MCF 10A (cell line): ENCODE results near the gene BICRAL. TPM values are rescaled to one million over a fixed set of nuclear protein-coding genes. Genes with fewer than 3 reads are reported as not detected.

Experiments
- BruUV-seq: library from RNA; stranded (reverse); fragments of 400-500 nt; replicated peaks from 2 replicates; lab custom pipeline; 2021; lab: Mats Ljungman, UMichigan
- CTCF ChIA-PET: fragments of 300-600 bp; sonication (Branson Sonifier 250); formaldehyde crosslinking; extraction: SDS; loops from one replicate; lab custom pipeline; 2021; ENCODE audit warnings: antibody characterized with exemption, inconsistent platforms; lab: Yijun Ruan, JAX
- POLR2A ChIA-PET: fragments of 300-600, 350-650 bp; sonication (Branson Sonifier 250); formaldehyde crosslinking; extraction: SDS; loops from one replicate; lab custom pipeline; 2020; ENCODE audit warnings: antibody characterized with exemption, inconsistent platforms; lab: Yijun Ruan, JAX
- DNase-seq: peaks from one replicate; pipeline ENCODE4 v3.0.0-alpha.2; 2018; ENCODE audit not compliant: unreplicated experiment
- H3K27ac Mint-ChIP-seq: one replicate; pipeline ENCODE4 v1.8.0; 2022; ENCODE audit warnings: mild to moderate bottlenecking, low read depth, mixed read lengths; ENCODE audit not compliant: unreplicated experiment
- H3K27me3 Mint-ChIP-seq: one replicate; pipeline ENCODE4 v1.8.0; 2022; ENCODE audit warnings: mixed read lengths; ENCODE audit not compliant: insufficient read depth, unreplicated experiment
- H3K36me3 Mint-ChIP-seq: one replicate; pipeline ENCODE4 v1.8.0; 2022; ENCODE audit warnings: mild to moderate bottlenecking, moderate library complexity, mixed read lengths; ENCODE audit not compliant: insufficient read depth, unreplicated experiment
- H3K4me1 Mint-ChIP-seq: one replicate; pipeline ENCODE4 v1.8.0; 2022; ENCODE audit warnings: mixed read lengths; ENCODE audit not compliant: insufficient read depth, unreplicated experiment
- H3K4me3 Mint-ChIP-seq: one replicate; pipeline ENCODE4 v1.8.0; 2022; ENCODE audit warnings: mild to moderate bottlenecking, moderate library complexity, mixed read lengths; ENCODE audit not compliant: unreplicated experiment
- H3K9me3 Mint-ChIP-seq: one replicate; pipeline ENCODE4 v1.8.0; 2022; ENCODE audit warnings: mixed read lengths; ENCODE audit not compliant: unreplicated experiment
- CTCF ChIP-seq: fragments of 200-600 bp; IDR thresholded peaks from one replicate; pipeline ENCODE4 v1.8.0; 2022; ENCODE audit warnings: antibody characterized with exemption, mild to moderate bottlenecking; ENCODE audit not compliant: unreplicated experiment
- intact Hi-C: fragments of 100-400 bp; cut with micrococcal nuclease; formaldehyde crosslinking; loops from 2 replicates; pipeline ENCODE4 v1.14.1; 2022
- total RNA-seq: library from RNA; stranded (reverse); gene quantifications from 2 replicates; pipeline ENCODE4 v1.2.3, GENCODE V29; 2022

Gene BICRAL
- total RNA-seq, 1 experiment from 2014 or later = 9.8 TPM

- H3K27ac Mint-ChIP-seq = no peak overlapping the region
Observed at GRCh38 chr6:42870145-42870936, 88.5 kb downstream of the BICRAL start.

GRCh38 chr6:42871711-42872110 is 89.9 kb downstream of the BICRAL start:
- ChIA-PET POLR2A (interaction anchor here (1.1 kb wide), 1 partner anchor 90 kb away, joined by 3 read pairs; the partner anchor contains the start of gene BICRAL), CTCF (no interaction called here)
- Mint-ChIP-seq H3K27me3 (no peaks in the 10 kb centered on the region), H3K36me3 (peaks cover 31% of the 10 kb centered on the region), H3K4me3 (no peak overlapping the region), H3K4me1 (no peaks in the 10 kb centered on the region), H3K27ac (no peak overlapping the region), H3K9me3 (no peaks in the 10 kb centered on the region)
- no peak for DNase-seq
- BruUV-seq = no TSS peak
- intact Hi-C loops = loop anchor here (10.0 kb wide), 2 partner anchors 307 to 637 kb away; partner anchors contain the start of gene UBR2
- no peak for TF ChIP-seq CTCF

More at GRCh38 chr6:42870145-42870936, 88.5 kb downstream of the BICRAL start:
- no TSS peak for BruUV-seq
- peaks cover 38% of the 10 kb centered on the region for H3K36me3 Mint-ChIP-seq
- no peaks in the 10 kb centered on the region for H3K27me3 Mint-ChIP-seq
- no peak overlapping the region for H3K4me3 Mint-ChIP-seq
- no peak for TF ChIP-seq CTCF
- H3K9me3 Mint-ChIP-seq = no peaks in the 10 kb centered on the region
- DNase-seq = no peak
- H3K4me1 Mint-ChIP-seq = no peaks in the 10 kb centered on the region
- intact Hi-C loops = loop anchor here (10.0 kb wide), 2 partner anchors 306 to 636 kb away; partner anchors contain the start of gene UBR2
- ChIA-PET CTCF (interaction anchor here (0.6 kb wide), 1 partner anchor 143 kb away, joined by 3 read pairs; no protein-coding TSS in a partner anchor), POLR2A (interaction anchor here (0.8 to 1.5 kb wide), 5 partner anchors 9 to 177 kb away, joined by 3 to 6 read pairs (median 3); partner anchors contain the start of genes BICRAL and RPL7L1)

- no peak overlapping the region for H3K4me3 Mint-ChIP-seq
- TF ChIP-seq CTCF = no peak
- ChIA-PET CTCF (interaction anchor here (0.6 kb wide), 1 partner anchor 636 kb away, joined by 3 read pairs; no protein-coding TSS in a partner anchor), POLR2A (interaction anchor here (0.7 kb wide), 1 partner anchor 55 kb away, joined by 3 read pairs; no protein-coding TSS in a partner anchor)
- H3K36me3 Mint-ChIP-seq = peaks cover 21% of the 10 kb centered on the region
- intact Hi-C loops = loop anchor here (10.0 kb wide), 2 partner anchors 309 to 639 kb away; partner anchors contain the start of gene UBR2
- no peaks in the 10 kb centered on the region for H3K9me3 Mint-ChIP-seq
- H3K4me1 Mint-ChIP-seq = no peaks in the 10 kb centered on the region
- no peaks in the 10 kb centered on the region for H3K27me3 Mint-ChIP-seq
- H3K27ac Mint-ChIP-seq = no peak overlapping the region
- BruUV-seq = no TSS peak
- DNase-seq = no peak
Observed at GRCh38 chr6:42873313-42873712, 91.5 kb downstream of the BICRAL start.

GRCh38 chr6:42877695-42878094 is 95.8 kb downstream of the BICRAL start:
- Mint-ChIP-seq H3K36me3 (peaks cover 43% of the 10 kb centered on the region), H3K4me3 (no peak overlapping the region), H3K4me1 (no peaks in the 10 kb centered on the region), H3K9me3 (no peaks in the 10 kb centered on the region), H3K27ac (no peak overlapping the region), H3K27me3 (no peaks in the 10 kb centered on the region)
- no TSS peak for BruUV-seq
- ChIA-PET POLR2A (interaction anchor here (0.6 to 6.6 kb wide), 9 partner anchors 13 to 216 kb away, joined by 3 to 89 read pairs (median 5); partner anchors contain the start of genes BICRAL and TBCC), CTCF (interaction anchor here (0.6 to 3.7 kb wide), 18 partner anchors 8 to 785 kb away, joined by 3 to 31 read pairs (median 4); no protein-coding TSS in a partner anchor)
- DNase-seq = no peak
- intact Hi-C loops = loop anchor here (1.0 to 10.0 kb wide), 8 partner anchors 95 to 800 kb away; partner anchors contain the start of genes BICRAL, TBCC and UBR2
- no peak for TF ChIP-seq CTCF
